Stimulated activated CD8-positive, alpha-beta memory T cell treated with anti-CD3 and anti-CD28 coated beads, Interleukin-7, amount 100 ng/mL, for 1 hour (primary cell): ENCODE data around the gene ITIH5.

Source experiments
- DNase-seq, 2 donors: peaks; one replicate each; pipeline ENCODE4 v3.0.0-alpha.2; 2020; ENCODE audit warnings: low read depth in 2 of 2

Gene ITIH5

DNA sequence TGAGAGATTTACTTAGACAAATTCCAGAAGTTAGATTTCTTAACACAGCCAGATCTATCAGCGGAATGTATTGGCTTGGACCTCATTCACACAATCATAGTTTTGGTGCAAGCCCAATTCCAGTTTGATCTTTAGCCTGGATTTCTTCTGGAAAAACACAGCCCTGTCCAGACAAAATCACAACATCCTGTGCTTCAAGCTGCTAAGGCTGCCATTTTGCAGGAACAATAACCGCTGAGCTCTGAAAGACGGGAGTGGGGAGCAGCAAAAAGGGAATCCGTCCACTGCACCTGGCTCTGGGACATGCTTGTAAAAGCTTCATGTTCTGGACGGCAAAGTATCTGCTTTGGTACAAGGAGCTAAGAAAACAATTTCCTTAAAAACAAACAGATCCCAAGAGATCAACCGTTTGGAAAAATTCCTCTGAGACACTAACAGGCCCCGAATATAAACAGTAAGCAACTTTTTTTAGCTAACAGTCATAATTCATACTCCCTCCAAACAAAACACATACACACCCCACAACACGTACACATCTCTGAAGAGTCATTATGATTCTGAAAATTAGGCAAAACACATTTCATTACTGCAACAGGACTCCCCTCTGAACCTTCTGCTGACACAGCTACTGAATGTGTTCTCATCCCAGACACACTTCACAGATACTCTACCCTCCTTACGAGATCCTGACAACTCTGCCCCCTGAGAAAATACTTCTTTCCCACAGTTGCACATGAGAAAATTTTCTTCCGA is 32.4 kb downstream of the ITIH5 start:
- DNase-seq, result no peak

- DNase-seq, result no peak
These were observed 40.5 kb downstream of the ITIH5 start for GRCh38 chr10:7626283-7626682.

DNA sequence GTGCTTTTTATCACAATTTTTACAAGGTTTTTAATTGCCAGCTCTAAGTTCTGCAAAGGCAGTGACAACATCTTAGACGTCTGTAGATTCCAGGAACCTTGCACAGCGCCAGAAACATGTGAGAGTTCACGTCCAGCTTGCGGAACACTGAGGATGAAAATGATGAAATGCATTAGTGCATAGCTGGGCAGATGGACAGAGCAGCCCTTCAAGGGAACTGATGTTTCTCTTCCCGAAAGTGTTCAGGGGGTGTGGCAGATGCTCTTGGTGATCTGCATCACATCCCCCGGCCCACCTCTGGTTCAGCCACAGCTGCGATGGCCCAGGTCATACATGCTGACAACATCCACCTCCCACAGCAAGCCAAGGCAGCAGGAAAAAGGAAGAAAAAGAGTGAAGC is 40.9 kb downstream of the ITIH5 start:
- DNase-seq, result no peak

GRCh38 chr10:7625009-7625408 is 41.8 kb downstream of the ITIH5 start:
- DNase-seq, result no peak

DNA sequence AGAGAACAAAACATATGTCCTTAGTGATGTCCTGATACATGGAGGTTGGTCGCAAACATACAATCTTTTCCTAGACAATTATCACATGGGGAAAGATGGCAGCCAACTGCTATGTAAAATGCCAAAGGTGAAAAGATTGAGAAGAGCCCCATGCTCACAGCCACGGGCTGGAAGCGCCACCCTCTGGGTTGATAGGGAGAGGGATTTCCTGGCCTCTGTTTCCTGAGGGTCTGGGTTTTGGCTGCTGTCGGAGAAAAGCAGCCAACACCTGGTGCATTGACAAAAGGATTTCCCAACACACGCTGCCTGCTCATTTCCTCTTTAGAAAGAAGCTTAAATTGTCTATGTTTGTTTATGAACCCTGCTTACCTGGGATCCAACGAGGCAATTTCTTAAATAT is 43.8 kb downstream of the ITIH5 start:
- no peak for DNase-seq

DNA sequence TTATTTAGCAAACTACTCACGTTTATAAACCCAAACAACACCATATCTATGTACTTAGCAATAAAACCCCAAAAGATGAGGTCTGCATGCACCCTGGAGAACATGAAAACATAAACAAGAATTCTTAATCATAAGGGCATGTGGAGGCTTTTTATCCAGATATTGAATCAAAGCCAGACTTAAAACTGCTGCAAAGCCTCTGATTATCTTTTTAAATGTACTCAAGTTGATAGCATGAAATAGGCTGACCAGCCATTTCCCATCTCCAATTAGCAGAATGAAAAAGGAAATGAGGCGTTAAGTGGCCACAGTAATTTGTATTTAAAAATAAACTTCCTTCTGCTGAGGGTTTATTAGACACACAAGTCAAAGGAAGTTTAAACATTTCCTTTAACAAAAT is 48.3 kb downstream of the ITIH5 start:
- DNase-seq, result no peak

GRCh38 chr10:7611909-7612308 is 54.9 kb downstream of the ITIH5 start:
- no peak for DNase-seq

DNA sequence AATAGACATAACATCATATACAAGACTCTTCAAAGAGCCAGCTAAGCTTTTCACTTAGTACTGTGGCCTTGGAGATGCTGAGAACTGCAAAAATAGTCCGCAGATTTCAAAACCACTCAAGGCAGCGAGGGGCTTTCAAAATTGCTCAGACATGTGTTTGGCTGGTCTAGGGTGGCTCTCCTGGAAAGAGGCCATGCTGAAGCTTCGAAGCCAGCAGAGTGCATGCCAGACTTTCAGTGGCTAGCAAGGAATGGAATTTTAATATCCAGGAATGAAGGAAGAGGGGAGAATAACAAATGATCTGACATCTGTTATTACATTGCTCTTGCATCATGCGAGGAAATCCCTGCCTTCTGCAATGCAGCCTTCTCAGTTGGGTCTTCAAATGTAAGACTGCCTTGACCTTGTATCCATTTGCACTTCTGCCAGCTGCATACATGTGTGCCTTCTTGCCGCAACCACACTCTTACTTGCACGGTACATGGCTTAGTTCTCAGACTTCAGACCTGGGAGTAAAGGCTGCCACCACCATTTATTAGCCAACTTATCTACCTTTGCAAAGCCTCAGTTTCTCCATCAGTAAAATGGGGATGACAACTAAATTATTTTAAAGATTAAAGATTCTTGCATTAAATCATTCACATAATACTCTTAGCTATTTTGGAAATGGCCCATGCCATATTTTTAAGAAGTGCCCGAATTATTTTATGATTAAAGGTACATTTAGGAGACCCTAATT is 55.9 kb downstream of the ITIH5 start:
- DNase-seq, result no peak

DNA sequence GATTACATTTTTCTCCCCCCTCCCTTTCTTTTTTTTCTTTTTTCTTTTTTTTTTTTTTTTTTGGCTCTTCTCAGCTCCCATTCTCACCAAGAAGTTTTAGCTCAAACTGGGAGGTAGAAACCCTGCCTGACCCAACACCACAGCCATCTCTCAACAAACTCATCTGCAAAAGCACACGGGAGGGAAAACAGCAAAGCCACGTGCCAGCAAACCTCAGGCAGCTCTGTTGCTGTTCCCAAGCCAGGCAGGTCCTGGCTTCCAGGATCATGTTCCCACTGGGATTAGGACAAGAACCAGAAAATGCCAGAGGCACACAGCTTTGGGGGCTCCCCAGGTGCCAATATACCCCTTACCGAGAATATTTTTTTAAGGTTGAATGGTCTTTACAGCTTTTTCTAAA is 56.7 kb downstream of the ITIH5 start:
- DNase-seq, result no peak

- DNase-seq, result no peak
These were observed 57.2 kb downstream of the ITIH5 start for GRCh38 chr10:7609556-7609955.

- DNase-seq, result no peak
These were observed 58.8 kb downstream of the ITIH5 start for GRCh38 chr10:7608001-7608400.

- no peak for DNase-seq
These were observed 59.8 kb downstream of the ITIH5 start for GRCh38 chr10:7606951-7607404.

GRCh38 chr10:7605565-7606295 is 61.0 kb downstream of the ITIH5 start:
- DNase-seq, result no peak

DNA sequence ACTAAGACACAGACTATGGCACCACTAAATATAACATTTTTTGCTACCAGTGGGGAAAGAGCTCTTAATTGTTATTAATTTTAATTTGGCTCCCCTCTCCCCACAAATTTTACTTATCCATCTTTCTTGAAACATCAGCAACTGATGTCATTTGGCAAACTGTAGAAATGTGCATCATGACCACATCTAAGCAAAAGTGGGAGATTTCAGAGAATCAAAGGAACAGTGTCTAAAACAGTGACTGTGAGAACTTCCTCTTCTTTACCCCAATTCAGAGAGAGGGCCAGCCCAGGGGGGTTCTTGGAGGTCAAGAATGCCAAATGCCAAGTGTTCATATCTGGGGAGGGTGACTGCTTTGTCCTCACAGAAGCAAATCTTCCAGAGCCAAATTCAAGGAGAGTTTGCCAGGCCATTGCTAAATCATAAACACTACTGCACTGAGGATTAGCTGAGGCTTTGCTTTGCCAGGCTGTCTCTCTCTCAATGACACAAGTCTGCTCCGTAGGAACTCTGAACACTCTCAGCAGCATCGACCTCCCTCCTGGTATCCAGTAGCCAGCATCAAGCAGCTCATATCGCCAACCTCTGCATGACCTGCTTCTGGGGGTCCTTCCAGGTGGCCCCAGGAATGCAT is 65.6 kb downstream of the ITIH5 start:
- DNase-seq, result no peak

- DNase-seq, result no peak
These were observed 68.0 kb downstream of the ITIH5 start for GRCh38 chr10:7598771-7599170.

- no peak for DNase-seq
These were observed 70.4 kb downstream of the ITIH5 start for GRCh38 chr10:7596356-7596755.

GRCh38 chr10:7593905-7594304 is 72.9 kb downstream of the ITIH5 start:
- no peak for DNase-seq

- no peak for DNase-seq
These were observed 73.7 kb downstream of the ITIH5 start for GRCh38 chr10:7593063-7593462.

- no peak for DNase-seq
These were observed 74.1 kb downstream of the ITIH5 start for GRCh38 chr10:7592627-7593026.

- no peak for DNase-seq
These were observed 76.5 kb downstream of the ITIH5 start for GRCh38 chr10:7590271-7590670.

DNA sequence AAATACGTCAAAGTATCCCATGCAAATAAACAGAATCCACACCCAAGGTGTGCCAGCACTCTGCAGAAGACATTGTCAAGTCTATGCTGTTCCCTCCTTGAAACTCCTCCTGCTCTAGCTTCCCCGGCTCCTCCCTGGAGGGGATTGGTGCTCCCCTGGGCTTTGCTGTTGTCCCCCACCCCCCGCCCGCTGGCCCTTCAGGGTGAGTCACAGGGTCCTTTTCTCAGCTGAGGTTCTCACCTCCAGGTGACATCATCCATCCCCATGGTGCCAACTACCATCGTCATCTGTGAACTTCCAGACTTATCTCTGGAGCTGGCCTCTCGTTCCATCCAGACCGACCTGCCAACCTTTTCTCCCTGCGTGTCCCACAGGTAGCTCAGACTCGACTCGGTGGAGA is 77.0 kb downstream of the ITIH5 start:
- no peak for DNase-seq

GRCh38 chr10:7587865-7588188 is 78.9 kb downstream of the ITIH5 start:
- no peak for DNase-seq
